Raji (cell line): ENCODE results near the gene DSCAM.

Experiments used
- POLR2A ChIP-seq: IDR thresholded peaks from 2 replicates; pipeline ENCODE4 v1.6.1; 2011; ENCODE audit warnings: low read depth, low read length, control low read depth; ENCODE audit not compliant: insufficient read depth

Gene DSCAM

GRCh38 chr21:40379881-40380810 is 466.8 kb downstream of the DSCAM start:
- no peak for TF ChIP-seq POLR2A

- TF ChIP-seq POLR2A = no peak
Observed at GRCh38 chr21:40377135-40377534, 469.8 kb downstream of the DSCAM start.

GRCh38 chr21:40373761-40374160 is 473.2 kb downstream of the DSCAM start:
- no peak for TF ChIP-seq POLR2A

- TF ChIP-seq POLR2A = no peak
Observed at GRCh38 chr21:40372506-40372905, 474.5 kb downstream of the DSCAM start.

GRCh38 chr21:40371329-40371728 is 475.6 kb downstream of the DSCAM start:
- no peak for TF ChIP-seq POLR2A

- TF ChIP-seq POLR2A = no peak
Observed at GRCh38 chr21:40356644-40357043, 490.3 kb downstream of the DSCAM start.

GRCh38 chr21:40355076-40355475 is 491.9 kb downstream of the DSCAM start:
- TF ChIP-seq POLR2A = no peak

GRCh38 chr21:40351006-40351405 is 496.0 kb downstream of the DSCAM start:
- no peak for TF ChIP-seq POLR2A

GRCh38 chr21:40349591-40349990 is 497.4 kb downstream of the DSCAM start:
- TF ChIP-seq POLR2A = no peak

- no peak for TF ChIP-seq POLR2A
Observed at GRCh38 chr21:40345711-40346321, 501.1 kb downstream of the DSCAM start.

- TF ChIP-seq POLR2A = no peak
Observed at GRCh38 chr21:40340357-40340756, 506.6 kb downstream of the DSCAM start.

- TF ChIP-seq POLR2A = no peak
Observed at GRCh38 chr21:40339050-40339449, 507.9 kb downstream of the DSCAM start.

- no peak for TF ChIP-seq POLR2A
Observed at GRCh38 chr21:40337981-40338380, 509.0 kb downstream of the DSCAM start.

GRCh38 chr21:40335704-40336103 is 511.3 kb downstream of the DSCAM start:
- no peak for TF ChIP-seq POLR2A

- no peak for TF ChIP-seq POLR2A
Observed at GRCh38 chr21:40334159-40334558, 512.8 kb downstream of the DSCAM start.

GRCh38 chr21:40333731-40334130 is 513.2 kb downstream of the DSCAM start:
- no peak for TF ChIP-seq POLR2A
